Measurements from ENCODE around the gene LGALS7.
"Not testable (repeated sequence)": the region's sequence is repeated elsewhere in the genome, so short reads cannot be mapped to it uniquely, and the experiment has no call there.

LGALS7 gene

DNA sequence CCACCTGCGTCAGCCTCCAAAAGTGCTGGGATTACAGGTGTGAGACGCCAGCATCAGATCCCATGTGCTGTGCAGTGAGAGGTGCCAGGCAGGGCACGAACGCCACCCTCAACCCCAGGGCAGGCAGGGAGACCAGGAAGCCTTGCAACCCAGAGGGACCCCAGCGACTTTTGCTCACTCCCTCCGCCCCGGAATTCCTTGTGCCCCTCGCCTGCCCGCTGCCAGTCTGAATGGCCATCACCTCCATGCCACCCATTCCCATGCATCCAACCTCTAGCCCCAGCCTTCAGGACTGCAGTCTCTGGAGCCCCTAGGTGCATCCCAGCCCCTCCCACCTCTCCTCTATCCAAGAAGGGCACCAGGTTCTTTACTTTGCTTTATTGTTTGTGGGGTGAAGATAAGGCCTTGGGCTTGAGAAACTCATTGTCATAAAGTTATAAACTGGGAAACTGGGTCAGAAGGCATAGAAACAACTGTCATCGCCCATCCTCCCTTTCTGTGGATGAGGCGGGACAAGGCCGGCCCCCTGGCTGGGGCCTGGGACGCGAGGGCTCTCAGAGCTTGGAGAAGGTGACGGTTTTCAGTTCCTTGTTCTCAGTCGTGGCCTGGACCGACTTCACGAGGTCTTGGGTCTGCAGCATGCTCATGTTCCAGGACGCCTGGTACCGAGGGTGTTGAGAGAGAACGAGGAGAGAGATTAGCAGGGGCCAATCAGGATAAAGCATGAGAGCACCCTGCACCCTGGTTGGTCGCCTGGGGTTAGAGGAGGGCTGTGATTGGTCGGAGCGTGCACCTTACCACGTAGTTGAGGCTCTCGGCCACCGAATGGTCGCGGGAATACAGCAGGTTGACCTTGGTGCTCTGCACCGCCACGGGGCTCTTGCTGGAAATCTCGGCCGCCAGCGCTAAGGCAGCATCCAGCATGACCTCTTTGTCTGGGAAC, 42.0 kb upstream of the LGALS7 start:
- Histone ChIP-seq H3K4me3 (replicated peaks; ENCODE audit: low read depth, low read length) (no peak overlapping the region), H3K36me3 (ENCODE audit: control insufficient read depth, insufficient read depth, low read length) (peaks cover 11% of the 10 kb centered on the region), H3K27me3 (replicated peaks; ENCODE audit: control insufficient read depth, insufficient read depth, low read length) (no peaks in the 10 kb centered on the region)
- no peak for DNase-seq (ENCODE audit: extremely low read depth, insufficient read length)
- TF ChIP-seq, protein P1, sequence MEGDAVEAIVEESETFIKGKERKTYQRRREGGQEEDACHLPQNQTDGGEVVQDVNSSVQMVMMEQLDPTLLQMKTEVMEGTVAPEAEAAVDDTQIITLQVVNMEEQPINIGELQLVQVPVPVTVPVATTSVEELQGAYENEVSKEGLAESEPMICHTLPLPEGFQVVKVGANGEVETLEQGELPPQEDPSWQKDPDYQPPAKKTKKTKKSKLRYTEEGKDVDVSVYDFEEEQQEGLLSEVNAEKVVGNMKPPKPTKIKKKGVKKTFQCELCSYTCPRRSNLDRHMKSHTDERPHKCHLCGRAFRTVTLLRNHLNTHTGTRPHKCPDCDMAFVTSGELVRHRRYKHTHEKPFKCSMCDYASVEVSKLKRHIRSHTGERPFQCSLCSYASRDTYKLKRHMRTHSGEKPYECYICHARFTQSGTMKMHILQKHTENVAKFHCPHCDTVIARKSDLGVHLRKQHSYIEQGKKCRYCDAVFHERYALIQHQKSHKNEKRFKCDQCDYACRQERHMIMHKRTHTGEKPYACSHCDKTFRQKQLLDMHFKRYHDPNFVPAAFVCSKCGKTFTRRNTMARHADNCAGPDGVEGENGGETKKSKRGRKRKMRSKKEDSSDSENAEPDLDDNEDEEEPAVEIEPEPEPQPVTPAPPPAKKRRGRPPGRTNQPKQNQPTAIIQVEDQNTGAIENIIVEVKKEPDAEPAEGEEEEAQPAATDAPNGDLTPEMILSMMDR (IDR thresholded peaks at IDR 0.05; ENCODE audit: insufficient read depth, low read length, poor library complexity, severe bottlenecking), result no peak

DNA sequence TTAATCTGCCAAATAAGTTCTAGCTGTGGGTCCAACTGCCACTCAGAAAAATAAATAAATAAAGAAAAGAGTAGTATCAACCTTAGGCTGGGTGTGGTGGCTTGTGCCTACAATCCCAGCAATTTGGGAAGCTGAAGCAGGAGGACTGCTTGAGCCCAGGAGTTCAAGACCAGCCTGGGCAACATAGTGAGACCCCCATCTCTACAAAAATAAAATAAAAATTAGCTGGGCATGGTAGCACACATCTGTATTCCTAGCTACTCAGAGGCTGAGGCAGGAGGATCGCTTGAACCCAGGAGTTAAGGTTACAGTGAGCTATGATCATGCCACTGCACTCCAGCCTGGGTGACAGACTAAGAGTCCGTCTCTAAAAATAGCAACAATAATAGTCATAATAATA, 40.6 kb upstream of the LGALS7 start:
- DNase-seq (ENCODE audit: extremely low read depth, insufficient read length); H3K27me3 ChIP-seq (replicated peaks; ENCODE audit: control insufficient read depth, insufficient read depth, low read length); H3K4me3 ChIP-seq (replicated peaks; ENCODE audit: low read depth, low read length); H3K36me3 ChIP-seq (ENCODE audit: control insufficient read depth, insufficient read depth, low read length): not testable (repeated sequence)

- Histone ChIP-seq H3K4me3 (replicated peaks; ENCODE audit: low read depth, low read length) (no peak overlapping the region), H3K27me3 (replicated peaks; ENCODE audit: control insufficient read depth, insufficient read depth, low read length) (no peaks in the 10 kb centered on the region), H3K36me3 (ENCODE audit: control insufficient read depth, insufficient read depth, low read length) (peaks cover 10% of the 10 kb centered on the region)
- no peak for DNase-seq (ENCODE audit: extremely low read depth, insufficient read length)
- TF ChIP-seq, protein P1 (IDR thresholded peaks at IDR 0.05; ENCODE audit: insufficient read depth, low read length, poor library complexity, severe bottlenecking), result no peak
Measured at GRCh38 chr19:38813323-38813722, 40.0 kb upstream of the LGALS7 start.

DNA sequence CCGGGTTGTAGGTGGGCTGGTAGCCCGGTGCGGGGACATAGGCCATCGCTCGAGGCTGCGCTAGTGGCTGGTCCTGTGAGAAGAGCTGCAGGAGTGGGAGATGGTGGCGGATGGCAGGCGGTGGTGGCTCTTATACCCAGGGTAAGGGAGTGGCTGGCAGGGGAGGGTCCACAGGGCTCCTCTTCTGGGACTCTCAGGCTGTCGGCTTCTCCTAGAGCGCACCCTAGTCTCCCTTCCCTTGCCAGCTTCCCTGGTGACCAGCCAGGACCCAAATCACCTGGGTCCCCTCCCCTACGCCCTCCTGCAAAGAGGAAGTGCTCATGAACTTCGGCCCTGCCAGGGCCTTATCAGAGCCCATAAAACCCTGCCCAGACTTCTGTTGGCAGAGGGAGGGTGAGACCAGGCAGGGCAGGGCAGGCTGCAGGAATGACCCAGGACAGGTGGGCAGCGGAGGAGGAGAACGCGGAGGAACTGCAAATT, 39.6 kb upstream of the LGALS7 start, which contains the start of gene LGALS4:
Gene LGALS4, minus strand, starts transcription at position 105 of the 480 bp plus-strand sequence. Its CDS starts 59 bp downstream, at position 46.
- DNase-seq (ENCODE audit: extremely low read depth, insufficient read length), result no peak
- TF ChIP-seq, protein P1 (IDR thresholded peaks at IDR 0.05; ENCODE audit: insufficient read depth, low read length, poor library complexity, severe bottlenecking), result no peak
- Histone ChIP-seq H3K27me3 (replicated peaks; ENCODE audit: control insufficient read depth, insufficient read depth, low read length) (no peaks in the 10 kb centered on the region), H3K36me3 (ENCODE audit: control insufficient read depth, insufficient read depth, low read length) (peaks cover 10% of the 10 kb centered on the region), H3K4me3 (replicated peaks; ENCODE audit: low read depth, low read length) (no peak within 1 kb of the TSS)

GRCh38 chr19:38812009-38812840, 38.9 kb upstream of the LGALS7 start:
- peaks cover 8% of the 10 kb centered on the region for H3K36me3 ChIP-seq (ENCODE audit: control insufficient read depth, insufficient read depth, low read length)
- H3K4me3 ChIP-seq (replicated peaks; ENCODE audit: low read depth, low read length), result no peak overlapping the region
- H3K27me3 ChIP-seq (replicated peaks; ENCODE audit: control insufficient read depth, insufficient read depth, low read length), result no peaks in the 10 kb centered on the region
- DNase-seq (ENCODE audit: extremely low read depth, insufficient read length), result no peak
- TF ChIP-seq, protein P1 (IDR thresholded peaks at IDR 0.05; ENCODE audit: insufficient read depth, low read length, poor library complexity, severe bottlenecking), result no peak

Measured in GM06990 (cell line).